Neural cell (in vitro differentiated cells): ENCODE measurements around the gene MAD1L1. TPM values are rescaled to one million over a fixed set of nuclear protein-coding genes. Genes with fewer than 3 reads are reported as not detected.
"Not testable (repeated sequence)": the region's sequence is repeated elsewhere in the genome, so short reads cannot be mapped to it uniquely, and the experiment has no call there.

Experiments used
- H2AFZ ChIP-seq: fragments of 200-600, 300-800 bp; sonication (generic), shearing (Covaris generic); 2 replicates; pipeline ENCODE4 v1.6.0; 2014; ENCODE audit warnings: low read depth, mild to moderate bottlenecking, antibody characterized with exemption, low read length, moderate library complexity
- H3F3A ChIP-seq: fragments of 200-600 bp; shearing (Covaris generic); 2 replicates; pipeline ENCODE4 v1.6.1; 2016; ENCODE audit warnings: mild to moderate bottlenecking, moderate library complexity, mixed read lengths, antibody characterized with exemption, low read length; ENCODE audit not compliant: insufficient read depth, poor library complexity, severe bottlenecking
- H3K27ac ChIP-seq: fragments of 200-600, 300-800 bp; sonication (generic), shearing (Covaris generic); 2 replicates; pipeline ENCODE4 v1.5.1; 2014; ENCODE audit warnings: mild to moderate bottlenecking, low read length, moderate library complexity
- H3K27me3 ChIP-seq: fragments of 300-800, 200-600 bp; sonication (generic), shearing (Covaris generic); 2 replicates; pipeline ENCODE4 v1.6.0; 2014; ENCODE audit warnings: mild to moderate bottlenecking, low read depth, low read length, moderate library complexity; ENCODE audit not compliant: insufficient read depth
- H3K36me3 ChIP-seq: fragments of 300-800, 200-600 bp; sonication (generic), shearing (Covaris generic); 2 replicates; pipeline ENCODE4 v1.5.1; 2014; ENCODE audit warnings: mild to moderate bottlenecking, antibody characterized with exemption, low read length, moderate library complexity; ENCODE audit not compliant: insufficient read depth
- H3K4me2 ChIP-seq: fragments of 300-800, 200-600 bp; sonication (generic), shearing (Covaris generic); 2 replicates; pipeline ENCODE4 v1.6.0; 2014; ENCODE audit warnings: mild to moderate bottlenecking, low read length
- H3K4me3 ChIP-seq: fragments of 300-800, 200-600 bp; sonication (generic), shearing (Covaris generic); 2 replicates; pipeline ENCODE4 v1.5.1; 2014; ENCODE audit warnings: mild to moderate bottlenecking, low read length, moderate library complexity
- H3K79me2 ChIP-seq: fragments of 200-600 bp; shearing (Covaris generic); replicated peaks from 2 replicates; pipeline ENCODE4 v1.6.0; 2014; ENCODE audit warnings: mild to moderate bottlenecking, low read length, moderate library complexity; ENCODE audit not compliant: insufficient read depth
- H3K9ac ChIP-seq: fragments of 300-800, 200-600 bp; sonication (generic), shearing (Covaris generic); 2 replicates; pipeline ENCODE4 v1.6.1; 2016; ENCODE audit warnings: mild to moderate bottlenecking, low read length, mixed read lengths
- H3K9me2 ChIP-seq: fragments of 200-600 bp; shearing (Covaris generic); 2 replicates; pipeline ENCODE4 v1.6.1; 2016; ENCODE audit warnings: mild to moderate bottlenecking, low read length, mixed read lengths; ENCODE audit not compliant: insufficient read depth
- H3K9me3 ChIP-seq: fragments of 200-600, 300-800 bp; sonication (generic), shearing (Covaris generic); 2 replicates; pipeline ENCODE4 v1.6.1; 2016; ENCODE audit warnings: mild to moderate bottlenecking, mixed run types, low read length, moderate library complexity, mixed read lengths
- H4K20me1 ChIP-seq: fragments of 200-600 bp; shearing (Covaris generic); 2 replicates; pipeline ENCODE4 v1.6.1; 2016; ENCODE audit warnings: mild to moderate bottlenecking, mixed run types; ENCODE audit not compliant: insufficient read depth
- CTCF ChIP-seq: fragments of 450-650 bp; IDR thresholded peaks from 2 replicates; pipeline ENCODE4 v1.5.1; 2014; ENCODE audit warnings: antibody characterized with exemption, mild to moderate bottlenecking, moderate library complexity; ENCODE audit not compliant: poor library complexity, severe bottlenecking
- EP300 ChIP-seq: fragments of 450-650 bp; conservative IDR thresholded peaks from 2 replicates; pipeline ENCODE4 v1.6.1; 2014; ENCODE audit warnings: antibody characterized with exemption, mild to moderate bottlenecking, moderate library complexity; ENCODE audit not compliant: poor library complexity, severe bottlenecking
- EZH2 ChIP-seq: fragments of 200-600, 300-800 bp; shearing (Covaris generic), sonication (generic); IDR thresholded peaks from 2 replicates; pipeline ENCODE4 v1.6.1; 2014; ENCODE audit warnings: antibody characterized with exemption, low read length, borderline replicate concordance, mild to moderate bottlenecking; ENCODE audit not compliant: insufficient read depth, poor library complexity, severe bottlenecking
- MXI1 ChIP-seq: fragments of 450-650 bp; conservative IDR thresholded peaks from 2 replicates; pipeline ENCODE4 v1.6.1; 2014; ENCODE audit warnings: antibody characterized with exemption, mild to moderate bottlenecking; ENCODE audit not compliant: poor library complexity, severe bottlenecking
- POLR2AphosphoS5 ChIP-seq: IDR thresholded peaks from 2 replicates; pipeline ENCODE4 v1.6.1; 2012
- RAD21 ChIP-seq: fragments of 450-650 bp; conservative IDR thresholded peaks from 2 replicates; pipeline ENCODE4 v1.6.1; 2014; ENCODE audit warnings: antibody characterized with exemption, mild to moderate bottlenecking, moderate library complexity
- REST ChIP-seq: IDR thresholded peaks from 2 replicates; pipeline ENCODE4 v1.6.1; 2012; ENCODE audit warnings: borderline replicate concordance
- SMC3 ChIP-seq: fragments of 450-650 bp; conservative IDR thresholded peaks from 2 replicates; pipeline ENCODE4 v1.6.1; 2014; ENCODE audit warnings: antibody characterized with exemption, mild to moderate bottlenecking, moderate library complexity; ENCODE audit not compliant: poor library complexity
- TAF1 ChIP-seq: IDR thresholded peaks from 2 replicates; pipeline ENCODE4 v1.6.1; 2012; ENCODE audit warnings: low read depth
- polyA plus RNA-seq: library from polyadenylated mRNA; depleted of rRNA; stranded (reverse); fragments of >200 nt; gene quantifications from 2 replicates; pipeline ENCODE4 v1.2.3, GENCODE V29; 2014

The MAD1L1 gene
- polyA plus RNA-seq, 1 donor from 2014 or later: 31.4 TPM

- not testable (repeated sequence) for H3K27me3 ChIP-seq, H3K36me3 ChIP-seq, H3K4me3 ChIP-seq, H3K9me2 ChIP-seq, H3K4me2 ChIP-seq, H3F3A ChIP-seq, H3K9me3 ChIP-seq, H4K20me1 ChIP-seq, H2AFZ ChIP-seq, H3K27ac ChIP-seq, H3K79me2 ChIP-seq, H3K9ac ChIP-seq
Observed at GRCh38 chr7:1860881-1861798, 371.6 kb downstream of the MAD1L1 start.

- no peak overlapping the region for H3K27ac ChIP-seq
- no peaks in the 10 kb centered on the region for H4K20me1 ChIP-seq
- H3K79me2 ChIP-seq: no peaks in the 10 kb centered on the region
- no peak overlapping the region for H2AFZ ChIP-seq
- H3K27me3 ChIP-seq: no peaks in the 10 kb centered on the region
- H3F3A ChIP-seq: no peaks in the 10 kb centered on the region
- H3K9me2 ChIP-seq: no peaks in the 10 kb centered on the region
- no peak for TF ChIP-seq EP300
- TF ChIP-seq RAD21: no peak
- TF ChIP-seq TAF1: no peak
- no peak for TF ChIP-seq EZH2
- TF ChIP-seq SMC3: no peak
- TF ChIP-seq CTCF: no peak
- TF ChIP-seq REST: no peak
- TF ChIP-seq POLR2AphosphoS5: no peak
- TF ChIP-seq MXI1: no peak
- no peak overlapping the region for H3K9ac ChIP-seq
- H3K4me3 ChIP-seq: no peak overlapping the region
- no peaks in the 10 kb centered on the region for H3K9me3 ChIP-seq
- H3K4me2 ChIP-seq: no peak overlapping the region
- no peaks in the 10 kb centered on the region for H3K36me3 ChIP-seq
Observed at GRCh38 chr7:1859266-1860035, 373.3 kb downstream of the MAD1L1 start.
